ENCODE results near the gene ZNF793. TPM values are rescaled to one million over a fixed set of nuclear protein-coding genes. Genes with fewer than 3 reads are reported as not detected.

Gene ZNF793
- total RNA-seq (2014; rRNA removed; shearing (Covaris generic)), result 1.8 and 2.9 TPM in 2 replicates
- 2.2 and 2.4 TPM in 2 replicates for polyA plus RNA-seq (2016; fragmentation: Nextera tagmentation; extraction: Ambion mirVana)

GRCh38 chr19:37506387-37507166 is at the start of gene ZNF793:
Gene ZNF793, plus strand, starts transcription at chr19:37506939. Its CDS starts 16,501 bp downstream, at chr19:37523440.
- TF ChIP-seq EZH2phosphoT487 (IDR thresholded peaks at IDR 0.05; ENCODE audit: insufficient read depth, low read depth) (no peak), EZH2 (IDR thresholded peaks at IDR 0.05; ENCODE audit: insufficient read depth, poor library complexity, severe bottlenecking) (no peak)

GRCh38 chr19:37466277-37466797 is 40.4 kb upstream of the ZNF793 start:
- Histone ChIP-seq H3K4me3 (peak overlapping the region; percentile 91), H3K9me2 (ENCODE audit: insufficient read depth) (no peaks in the 10 kb centered on the region), H3K9me3 (ENCODE audit: low read depth) (no peaks in the 10 kb centered on the region), H3K9ac (peak overlapping the region; percentile 82), H3K4me1 (ENCODE audit: insufficient read depth) (no peaks in the 10 kb centered on the region), H3K27ac (peak overlapping the region; percentile 90), H2AFZ (peak overlapping the region; percentile 97), H3F3A (ENCODE audit: insufficient read depth) (no peaks in the 10 kb centered on the region), H3K36me3 (ENCODE audit: low read depth) (peaks cover 25% of the 10 kb centered on the region), H4K20me1 (ENCODE audit: insufficient read depth) (no peaks in the 10 kb centered on the region), H3K4me2 (ENCODE audit: unreplicated experiment) (peak overlapping the region; percentile 84), H3K79me2 (ENCODE audit: insufficient read depth) (peaks cover 37% of the 10 kb centered on the region), H3K27me3 (replicated peaks; ENCODE audit: insufficient read depth) (no peaks in the 10 kb centered on the region)
- WGBS, 2 experiments (ENCODE audit: low coverage in 1 of 2, low lambda C conversion rate in 2 of 2, missing lambda C conversion rate in 2 of 2), result 29 to 30% methylated on average over 25 of the region's 25 CpGs
- in situ Hi-C loops (cut with MboI), result no loop called here
- TF ChIP-seq EZH2 (IDR thresholded peaks at IDR 0.05; ENCODE audit: insufficient read depth, poor library complexity, severe bottlenecking), result no peak
- DNase-seq, result no peak

More at GRCh38 chr19:37506387-37507166, at the start of gene ZNF793:
- no peaks in the 10 kb centered on the region for H3K9me3 ChIP-seq (ENCODE audit: low read depth)
- H3K9me2 ChIP-seq (ENCODE audit: insufficient read depth), result no peaks in the 10 kb centered on the region
- WGBS, 2 experiments (ENCODE audit: low coverage in 1 of 2, low lambda C conversion rate in 2 of 2, missing lambda C conversion rate in 2 of 2), result 1 to 3% methylated on average over 40 of the region's 40 CpGs
- H3K79me2 ChIP-seq (ENCODE audit: insufficient read depth), result no peaks in the 10 kb centered on the region
- peak within 1 kb of the TSS; percentile 79 for H3K4me2 ChIP-seq (ENCODE audit: unreplicated experiment)
- H3K36me3 ChIP-seq (ENCODE audit: low read depth), result no peaks in the 10 kb centered on the region
- no peaks in the 10 kb centered on the region for H3F3A ChIP-seq (ENCODE audit: insufficient read depth)
- H2AFZ ChIP-seq, result peak within 1 kb of the TSS; percentile 98
- in situ Hi-C loops (cut with MboI), result no loop called here
- no peaks in the 10 kb centered on the region for H4K20me1 ChIP-seq (ENCODE audit: insufficient read depth)
- H3K27me3 ChIP-seq (replicated peaks; ENCODE audit: insufficient read depth), result no peaks in the 10 kb centered on the region
- H3K4me1 ChIP-seq (ENCODE audit: insufficient read depth), result no peaks in the 10 kb centered on the region
- peak; percentile 80 for DNase-seq
- H3K9ac ChIP-seq, result peak within 1 kb of the TSS; percentile 86
- H3K4me3 ChIP-seq, result peak within 1 kb of the TSS; percentile 91
- H3K27ac ChIP-seq, result peak within 1 kb of the TSS; percentile 77

DNA sequence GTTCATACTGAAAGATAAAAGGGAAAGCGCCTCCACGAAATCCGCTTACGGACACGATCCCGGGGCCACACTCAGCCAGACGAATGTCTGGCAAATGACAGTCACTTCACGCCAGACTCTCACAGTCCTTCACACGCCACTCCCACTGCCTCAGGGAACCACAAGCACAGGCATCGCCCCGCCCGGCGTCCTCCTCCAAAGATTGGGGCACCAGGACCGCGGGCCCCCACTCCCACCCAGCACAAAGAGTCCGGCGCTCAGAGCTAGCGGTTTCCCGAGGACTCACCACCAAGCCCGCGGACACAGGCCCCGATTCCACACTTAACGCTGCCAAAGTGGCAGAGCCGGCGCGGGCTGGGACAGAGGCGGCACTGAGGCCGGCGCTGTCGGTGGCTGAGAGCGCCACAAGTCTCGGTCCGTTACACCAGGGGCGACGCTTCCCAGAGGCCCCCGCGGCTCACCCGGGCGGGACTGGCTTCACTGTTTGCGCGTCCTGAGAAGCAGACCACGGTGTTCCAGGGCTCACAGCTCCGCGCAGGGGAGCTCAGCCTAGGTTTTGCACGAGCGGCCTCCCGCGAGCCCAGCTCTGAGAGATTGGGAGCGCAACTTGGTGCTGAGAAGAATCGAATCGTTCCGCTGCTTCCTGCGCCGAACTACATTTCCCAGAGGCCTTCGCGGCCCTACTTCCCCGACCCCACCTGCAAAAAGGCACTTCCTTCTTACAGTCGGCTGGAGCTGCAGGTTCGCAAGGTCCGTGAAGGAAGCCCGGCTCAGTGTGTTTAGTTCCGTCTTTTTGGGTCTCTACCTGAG is 39.7 kb upstream of the ZNF793 start, which contains the start of gene ZNF569:
ZNF569 (minus strand) TSS at position 647 of the 810 bp plus-strand sequence. CDS start 22,523 bp downstream, outside the sequence.
- 0 to 1% methylated on average over 54 to 61 of the region's 62 CpGs for WGBS, 2 experiments (ENCODE audit: low coverage in 1 of 2, low lambda C conversion rate in 2 of 2, missing lambda C conversion rate in 2 of 2)
- H3K4me3 ChIP-seq, result peak within 1 kb of the TSS; percentile 91
- no peaks in the 10 kb centered on the region for H4K20me1 ChIP-seq (ENCODE audit: insufficient read depth)
- no peaks in the 10 kb centered on the region for H3F3A ChIP-seq (ENCODE audit: insufficient read depth)
- no peaks in the 10 kb centered on the region for H3K9me2 ChIP-seq (ENCODE audit: insufficient read depth)
- peak within 1 kb of the TSS; percentile 82 for H3K9ac ChIP-seq
- H3K27ac ChIP-seq, result peak within 1 kb of the TSS; percentile 90
- peak; percentile 96 for DNase-seq
- TF ChIP-seq EZH2phosphoT487 (IDR thresholded peaks at IDR 0.05; ENCODE audit: insufficient read depth, low read depth) (no peak), EZH2 (IDR thresholded peaks at IDR 0.05; ENCODE audit: insufficient read depth, poor library complexity, severe bottlenecking) (no peak)
- in situ Hi-C loops (cut with MboI), result no loop called here
- H2AFZ ChIP-seq, result peak within 1 kb of the TSS; percentile 97
- H3K4me1 ChIP-seq (ENCODE audit: insufficient read depth), result no peaks in the 10 kb centered on the region
- H3K4me2 ChIP-seq (ENCODE audit: unreplicated experiment), result peak within 1 kb of the TSS; percentile 84
- H3K9me3 ChIP-seq (ENCODE audit: low read depth), result no peaks in the 10 kb centered on the region
- H3K27me3 ChIP-seq (replicated peaks; ENCODE audit: insufficient read depth), result no peaks in the 10 kb centered on the region
- H3K79me2 ChIP-seq (ENCODE audit: insufficient read depth), result peaks cover 44% of the 10 kb centered on the region
- H3K36me3 ChIP-seq (ENCODE audit: low read depth), result peaks cover 20% of the 10 kb centered on the region

DNA sequence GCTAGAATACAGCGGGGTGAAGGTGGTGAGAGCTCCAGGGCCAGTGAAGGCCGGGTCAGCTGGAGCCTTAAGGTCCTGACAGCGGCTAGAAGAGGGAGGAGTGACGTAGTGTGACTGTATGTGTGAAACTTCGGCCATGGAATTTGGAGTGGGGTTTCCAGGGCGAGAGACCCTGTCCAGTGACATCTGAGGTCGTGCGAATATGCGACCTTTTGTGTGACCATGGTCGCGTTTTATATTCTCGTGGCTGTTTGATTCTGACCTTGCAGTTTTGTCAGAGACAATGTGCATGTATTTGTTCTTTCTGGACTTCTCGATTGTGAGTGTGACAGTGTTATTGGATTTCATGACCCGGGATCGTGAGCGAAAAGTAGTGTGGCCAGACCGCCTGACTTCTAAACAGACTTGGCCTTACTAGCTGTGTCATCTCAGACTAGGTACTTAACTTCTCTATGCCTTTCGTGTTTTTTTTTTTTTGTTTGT is 39.1 kb upstream of the ZNF793 start:
- H3K9ac ChIP-seq, result peak overlapping the region; percentile 82
- H4K20me1 ChIP-seq (ENCODE audit: insufficient read depth), result no peaks in the 10 kb centered on the region
- H3K79me2 ChIP-seq (ENCODE audit: insufficient read depth), result peaks cover 51% of the 10 kb centered on the region
- 18 to 20% methylated on average over 18 of the region's 18 CpGs for WGBS, 2 experiments (ENCODE audit: low coverage in 1 of 2, low lambda C conversion rate in 2 of 2, missing lambda C conversion rate in 2 of 2)
- H2AFZ ChIP-seq, result peak overlapping the region; percentile 97
- peaks cover 14% of the 10 kb centered on the region for H3K36me3 ChIP-seq (ENCODE audit: low read depth)
- TF ChIP-seq EZH2phosphoT487 (IDR thresholded peaks at IDR 0.05; ENCODE audit: insufficient read depth, low read depth), result no peak
- no peak for TF ChIP-seq EZH2 (IDR thresholded peaks at IDR 0.05; ENCODE audit: insufficient read depth, poor library complexity, severe bottlenecking)
- in situ Hi-C loops (cut with MboI), result no loop called here
- DNase-seq, result no peak
- peak overlapping the region; percentile 90 for H3K27ac ChIP-seq
- no peaks in the 10 kb centered on the region for H3F3A ChIP-seq (ENCODE audit: insufficient read depth)
- H3K4me3 ChIP-seq, result peak overlapping the region; percentile 91
- H3K27me3 ChIP-seq (replicated peaks; ENCODE audit: insufficient read depth), result no peaks in the 10 kb centered on the region
- H3K4me2 ChIP-seq (ENCODE audit: unreplicated experiment), result peak overlapping the region; percentile 84
- H3K9me3 ChIP-seq (ENCODE audit: low read depth), result no peaks in the 10 kb centered on the region
- no peaks in the 10 kb centered on the region for H3K4me1 ChIP-seq (ENCODE audit: insufficient read depth)
- no peaks in the 10 kb centered on the region for H3K9me2 ChIP-seq (ENCODE audit: insufficient read depth)

All from GM23248 (cell line).